Keratinocyte (primary cell): ENCODE data around the gene CAPSL. TPM values are rescaled to one million over a fixed set of nuclear protein-coding genes. Genes with fewer than 3 reads are reported as not detected.

Experiments
- DNase-seq: peaks from one replicate; pipeline ENCODE4 v3.0.0-alpha.2; 2011; ENCODE audit warnings: low read depth, missing footprints, low spot score
- FAIRE-seq: peaks from 2 replicates; lab custom pipeline; 2011; peaks lifted over from hg19 to GRCh38; lab: Jason Lieb, UNC
- H2AFZ ChIP-seq: 2 replicates; pipeline ENCODE4 v1.6.0; 2012; ENCODE audit warnings: low read length, control low read depth, inconsistent platforms; ENCODE audit not compliant: control insufficient read depth
- H3K27ac ChIP-seq: 2 replicates; pipeline ENCODE4 v1.5.1; 2011; ENCODE audit warnings: low read length; ENCODE audit not compliant: control insufficient read depth, insufficient read depth
- H3K27me3 ChIP-seq: 3 replicates; pipeline ENCODE4 v1.6.0; 2011; ENCODE audit warnings: low read length; ENCODE audit not compliant: control insufficient read depth, insufficient read depth; ENCODE audit errors: extremely low read depth
- H3K36me3 ChIP-seq, 2 experiments: 2 replicates in 1 of 2; 3 replicates in 1 of 2; pipeline ENCODE4 v1.5.1; 2011; ENCODE audit warnings: low read length in 2 of 2, mild to moderate bottlenecking in 1 of 2; ENCODE audit not compliant: control insufficient read depth in 2 of 2, insufficient read depth in 2 of 2; ENCODE audit errors: extremely low read depth in 1 of 2
- H3K4me1 ChIP-seq: 3 replicates; pipeline ENCODE4 v1.5.1; 2011; ENCODE audit warnings: low read length; ENCODE audit not compliant: control insufficient read depth, insufficient read depth; ENCODE audit errors: extremely low read depth
- H3K4me2 ChIP-seq: 3 replicates; pipeline ENCODE4 v1.6.0; 2011; ENCODE audit warnings: low read depth, low read length; ENCODE audit not compliant: control insufficient read depth, insufficient read depth; ENCODE audit errors: extremely low read depth
- H3K4me3 ChIP-seq, 3 experiments: fragments of 200-600 bp in 1 of 3; sonication (generic) in 1 of 3; 2 replicates in 2 of 3; 3 replicates in 1 of 3; pipeline ENCODE4 v1.5.1; 2011 to 2016; ENCODE audit warnings: low read length in 3 of 3, mild to moderate bottlenecking in 3 of 3, control low read depth in 2 of 3, inconsistent platforms in 1 of 3, low read depth in 1 of 3, mixed read lengths in 1 of 3, mixed run types in 1 of 3, moderate library complexity in 1 of 3; ENCODE audit not compliant: control insufficient read depth in 2 of 3, insufficient read depth in 2 of 3; ENCODE audit errors: extremely low read depth in 1 of 3
- H3K79me2 ChIP-seq: 2 replicates; pipeline ENCODE4 v1.6.0; 2012; ENCODE audit warnings: low read length; ENCODE audit not compliant: control insufficient read depth, insufficient read depth
- H3K9ac ChIP-seq: 3 replicates; pipeline ENCODE4 v1.6.0; 2011; ENCODE audit warnings: low read length; ENCODE audit not compliant: control insufficient read depth, insufficient read depth; ENCODE audit errors: extremely low read depth
- H3K9me1 ChIP-seq: 3 replicates; pipeline ENCODE4 v1.6.0; 2011; ENCODE audit warnings: low read length; ENCODE audit not compliant: control insufficient read depth, insufficient read depth; ENCODE audit errors: extremely low read depth
- H3K9me3 ChIP-seq: 2 replicates; pipeline ENCODE4 v1.5.1; 2012; ENCODE audit warnings: low read depth, low read length; ENCODE audit not compliant: control insufficient read depth
- H4K20me1 ChIP-seq: 3 replicates; pipeline ENCODE4 v1.6.0; 2011; ENCODE audit warnings: low read length; ENCODE audit not compliant: control insufficient read depth, insufficient read depth; ENCODE audit errors: extremely low read depth
- EZH2 ChIP-seq: IDR thresholded peaks from one replicate; pipeline ENCODE4 v1.6.1; 2012; ENCODE audit warnings: inconsistent platforms, mild to moderate bottlenecking, low read length, moderate library complexity
- dilution Hi-C: fragments of 300-500 bp; cut with MboI; formaldehyde crosslinking; loops from one replicate; pipeline ENCODE4 v1.7.0; 2020; ENCODE audit warnings: low sequenced_read_pairs; ENCODE audit not compliant: extremely low pct_ligation_motif_present
- polyA plus RNA-seq, 5 experiments: library from polyadenylated mRNA; depleted of rRNA in 3 of 5; stranded (reverse) in 3 of 5; stranded (forward) in 1 of 5; unstranded in 1 of 5; fragments of >200 nt; gene quantifications; 1 replicate in 1 of 5; 2 replicates in 3 of 5; 3 replicates in 1 of 5; pipeline versions ENCODE4 v1.2.1 to v1.2.3, GENCODE V29; 2011 to 2012; ENCODE audit warnings: missing spikeins in 2 of 5, low read depth in 1 of 5, low replicate concordance in 1 of 5
- TF ChIP-seq, protein P1 (sequence below), 3 experiments: IDR thresholded peaks in 1 of 3; conservative IDR thresholded peaks in 1 of 3; optimal IDR thresholded peaks in 1 of 3; 2 replicates in 2 of 3; 3 replicates in 1 of 3; pipeline versions ENCODE3 to v1.5.1; 2011; ENCODE audit warnings: low read length in 3 of 3, mild to moderate bottlenecking in 3 of 3, moderate library complexity in 2 of 3, control low read depth in 1 of 3, inconsistent platforms in 1 of 3; ENCODE audit not compliant: insufficient read depth in 2 of 3; ENCODE audit errors: extremely low read depth in 1 of 3

Gene CAPSL
- polyA plus RNA-seq, 1 donor (not counting 4 experiments of a cell fraction or from before 2014, with no cell fraction given): not detected

DNA sequence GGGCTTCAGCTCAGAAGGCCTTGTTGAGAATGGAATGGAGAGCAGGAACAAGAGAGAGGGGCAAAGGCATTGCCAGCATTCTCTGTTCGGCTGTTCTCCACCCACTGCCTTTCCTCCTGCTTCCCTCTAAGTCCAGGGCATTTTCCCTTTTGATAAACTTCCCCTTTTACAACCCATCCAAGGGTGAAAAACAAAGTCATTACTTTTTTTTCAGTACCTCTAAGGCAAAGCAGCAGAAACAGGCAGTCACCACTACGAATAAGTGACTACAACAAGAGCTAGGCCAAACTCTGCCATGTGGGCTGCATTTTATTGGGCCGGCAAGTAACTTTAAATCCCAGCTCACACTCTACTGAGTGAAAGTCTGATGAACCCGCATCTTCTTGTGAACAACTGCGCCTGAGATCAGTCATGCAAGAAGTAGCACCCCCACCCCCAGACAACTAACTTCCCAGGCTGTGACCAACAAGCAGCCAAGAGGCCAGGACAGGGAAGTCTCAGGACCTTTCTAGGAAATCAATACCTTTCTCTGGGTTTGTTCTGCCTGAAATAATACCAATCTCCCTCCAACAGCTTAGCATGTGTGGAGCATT, 68.6 kb downstream of the CAPSL start:
- Histone ChIP-seq H3K27ac (no peak overlapping the region), H4K20me1 (no peaks in the 10 kb centered on the region), H3K27me3 (no peaks in the 10 kb centered on the region), H3K36me3 (no peaks in the 10 kb centered on the region), H3K79me2 (no peaks in the 10 kb centered on the region), H3K9ac (no peak overlapping the region), H2AFZ (no peak overlapping the region), H3K4me3 (no peak overlapping the region), H3K9me1 (no peaks in the 10 kb centered on the region), H3K4me2 (no peak overlapping the region), H3K9me3 (no peaks in the 10 kb centered on the region), H3K4me1 (no peaks in the 10 kb centered on the region)
- TF ChIP-seq, protein P1, sequence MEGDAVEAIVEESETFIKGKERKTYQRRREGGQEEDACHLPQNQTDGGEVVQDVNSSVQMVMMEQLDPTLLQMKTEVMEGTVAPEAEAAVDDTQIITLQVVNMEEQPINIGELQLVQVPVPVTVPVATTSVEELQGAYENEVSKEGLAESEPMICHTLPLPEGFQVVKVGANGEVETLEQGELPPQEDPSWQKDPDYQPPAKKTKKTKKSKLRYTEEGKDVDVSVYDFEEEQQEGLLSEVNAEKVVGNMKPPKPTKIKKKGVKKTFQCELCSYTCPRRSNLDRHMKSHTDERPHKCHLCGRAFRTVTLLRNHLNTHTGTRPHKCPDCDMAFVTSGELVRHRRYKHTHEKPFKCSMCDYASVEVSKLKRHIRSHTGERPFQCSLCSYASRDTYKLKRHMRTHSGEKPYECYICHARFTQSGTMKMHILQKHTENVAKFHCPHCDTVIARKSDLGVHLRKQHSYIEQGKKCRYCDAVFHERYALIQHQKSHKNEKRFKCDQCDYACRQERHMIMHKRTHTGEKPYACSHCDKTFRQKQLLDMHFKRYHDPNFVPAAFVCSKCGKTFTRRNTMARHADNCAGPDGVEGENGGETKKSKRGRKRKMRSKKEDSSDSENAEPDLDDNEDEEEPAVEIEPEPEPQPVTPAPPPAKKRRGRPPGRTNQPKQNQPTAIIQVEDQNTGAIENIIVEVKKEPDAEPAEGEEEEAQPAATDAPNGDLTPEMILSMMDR (optimal IDR thresholded peaks at IDR 0.05 in 1 of 3, IDR thresholded peaks at IDR 0.05 in 1 of 3, conservative IDR thresholded peaks at IDR 0.05 in 1 of 3; ENCODE audit: extremely low read depth in 1 of 3, insufficient read depth in 2 of 3, low read length in 3 of 3): no peak
- TF ChIP-seq EZH2: no peak
- DNase-seq (no peak), FAIRE-seq (no peak)
- dilution Hi-C loops: no loop called here

DNA sequence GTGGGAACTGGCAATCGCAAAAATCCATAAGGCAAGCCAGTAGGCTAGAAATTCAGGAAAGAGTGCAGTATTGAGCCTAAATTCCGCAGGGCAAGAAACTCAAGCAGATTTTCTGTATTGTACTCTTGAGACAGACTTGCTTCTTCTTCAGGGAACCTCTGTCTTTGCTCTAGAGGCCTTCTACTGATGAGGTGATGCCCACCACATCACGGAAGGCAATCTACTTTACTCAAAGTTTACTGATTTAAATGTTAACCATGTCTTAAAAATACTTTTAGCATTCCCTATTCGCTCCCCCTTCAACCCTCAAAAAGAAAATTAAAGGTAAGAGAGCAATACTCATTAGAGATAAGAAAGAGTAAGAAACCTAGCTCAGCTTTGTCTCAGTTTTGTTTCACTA, 70.4 kb downstream of the CAPSL start:
- no peaks in the 10 kb centered on the region for H4K20me1 ChIP-seq
- DNase-seq: no peak
- no peak for FAIRE-seq
- no peaks in the 10 kb centered on the region for H3K27me3 ChIP-seq
- dilution Hi-C loops: no loop called here
- H2AFZ ChIP-seq: no peak overlapping the region
- no peaks in the 10 kb centered on the region for H3K9me1 ChIP-seq
- TF ChIP-seq, protein P1 (optimal IDR thresholded peaks at IDR 0.05 in 1 of 3, IDR thresholded peaks at IDR 0.05 in 1 of 3, conservative IDR thresholded peaks at IDR 0.05 in 1 of 3; ENCODE audit: extremely low read depth in 1 of 3, insufficient read depth in 2 of 3, low read length in 3 of 3): no peak
- TF ChIP-seq EZH2: no peak
- no peak overlapping the region for H3K9ac ChIP-seq
- no peaks in the 10 kb centered on the region for H3K79me2 ChIP-seq
- H3K4me3 ChIP-seq: no peak overlapping the region
- no peak overlapping the region for H3K4me2 ChIP-seq
- peaks cover 1% of the 10 kb centered on the region for H3K4me1 ChIP-seq
- no peaks in the 10 kb centered on the region for H3K36me3 ChIP-seq
- no peaks in the 10 kb centered on the region for H3K9me3 ChIP-seq
- H3K27ac ChIP-seq: no peak overlapping the region
